Breast epithelium (tissue), 3 donors: ENCODE data around the gene SPRR2A.

Experiments used
- CTCF ChIP-seq, 3 donors: fragments of 450-650 bp; IDR thresholded peaks; one replicate each; pipeline ENCODE4 v1.5.1; 2016 to 2017; ENCODE audit warnings: antibody characterized with exemption in 3 of 3, mild to moderate bottlenecking in 3 of 3, moderate library complexity in 3 of 3
- POLR2A ChIP-seq: fragments of 450-650 bp; IDR thresholded peaks from one replicate; pipeline ENCODE4 v1.6.1; 2016; ENCODE audit warnings: antibody characterized with exemption, mild to moderate bottlenecking, moderate library complexity

- TF ChIP-seq CTCF (IDR thresholded peaks at IDR 0.05) (no peak), POLR2A (no peak)
These were observed 34.2 kb downstream of the SPRR2A start for GRCh38 chr1:153023109-153023508.
